Body of pancreas (tissue), 4 donors: ENCODE data around the gene COL24A1.

Experiments used
- POLR2A ChIP-seq, 3 donors: fragments of 450-650 bp; IDR thresholded peaks; one replicate each; pipeline ENCODE4 v1.6.1; 2016; ENCODE audit warnings: antibody characterized with exemption in 3 of 3, mild to moderate bottlenecking in 2 of 3
- TF ChIP-seq, protein P1 (sequence below), 7 experiments: fragments of 450-650 bp in 4 of 7; fragments of 200-600 bp in 3 of 7; sonication (generic) in 3 of 7; IDR thresholded peaks; one replicate each; pipeline ENCODE4 v1.5.1; 2016 to 2019; ENCODE audit warnings: antibody characterized with exemption in 7 of 7

GRCh38 chr1:85888921-85889320 is 267.7 kb downstream of the COL24A1 start:
- TF ChIP-seq, protein P1, sequence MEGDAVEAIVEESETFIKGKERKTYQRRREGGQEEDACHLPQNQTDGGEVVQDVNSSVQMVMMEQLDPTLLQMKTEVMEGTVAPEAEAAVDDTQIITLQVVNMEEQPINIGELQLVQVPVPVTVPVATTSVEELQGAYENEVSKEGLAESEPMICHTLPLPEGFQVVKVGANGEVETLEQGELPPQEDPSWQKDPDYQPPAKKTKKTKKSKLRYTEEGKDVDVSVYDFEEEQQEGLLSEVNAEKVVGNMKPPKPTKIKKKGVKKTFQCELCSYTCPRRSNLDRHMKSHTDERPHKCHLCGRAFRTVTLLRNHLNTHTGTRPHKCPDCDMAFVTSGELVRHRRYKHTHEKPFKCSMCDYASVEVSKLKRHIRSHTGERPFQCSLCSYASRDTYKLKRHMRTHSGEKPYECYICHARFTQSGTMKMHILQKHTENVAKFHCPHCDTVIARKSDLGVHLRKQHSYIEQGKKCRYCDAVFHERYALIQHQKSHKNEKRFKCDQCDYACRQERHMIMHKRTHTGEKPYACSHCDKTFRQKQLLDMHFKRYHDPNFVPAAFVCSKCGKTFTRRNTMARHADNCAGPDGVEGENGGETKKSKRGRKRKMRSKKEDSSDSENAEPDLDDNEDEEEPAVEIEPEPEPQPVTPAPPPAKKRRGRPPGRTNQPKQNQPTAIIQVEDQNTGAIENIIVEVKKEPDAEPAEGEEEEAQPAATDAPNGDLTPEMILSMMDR (IDR thresholded peaks at IDR 0.05), result no peak
- TF ChIP-seq POLR2A (IDR thresholded peaks at IDR 0.05), result no peak
